ENCODE measurements around the gene WDR46. TPM values are rescaled to one million over a fixed set of nuclear protein-coding genes. Genes with fewer than 3 reads are reported as not detected.

The WDR46 gene
- total and polyA plus RNA-seq, 2 of the 8 experiments (the other 6 are each of a cell fraction or from before 2014, with no cell fraction given): 69.7 to 91.0 TPM

GRCh38 chr6:33278810-33279209 lies 10.2 kb downstream of the WDR46 start:
- Histone ChIP-seq H3K9ac (replicated peaks in 1 of 4; ENCODE audit: extremely low read depth in 1 of 4, low read depth in 3 of 4, low read length in 3 of 4) (no peak overlapping the region), H4K8ac (ENCODE audit: extremely low read depth, insufficient read depth, low read length) (no peak overlapping the region), H2BK12ac (ENCODE audit: low read depth, low read length) (no peak overlapping the region), H2BK20ac (ENCODE audit: low read length) (no peak overlapping the region), H4K20me1 (replicated peaks in 1 of 2; ENCODE audit: control insufficient read depth in 1 of 2, insufficient read depth in 2 of 2, low read length in 2 of 2) (peaks cover 13 to 14% of the 10 kb centered on the region in 2 experiments), H2BK5ac (ENCODE audit: low read depth, low read length) (no peak overlapping the region), H3K4me3 (ENCODE audit: extremely low read depth in 1 of 4, insufficient read depth in 2 of 4, low read depth in 3 of 4, low read length in 4 of 4) (no peak overlapping the region), H3K4me1 (replicated peaks in 1 of 4; ENCODE audit: control insufficient read depth in 3 of 4, insufficient read depth in 4 of 4, low read length in 3 of 4) (peaks cover 3 to 28% (median 10%) of the 10 kb centered on the region in 4 experiments), H3K56ac (replicated peaks; ENCODE audit: insufficient read length, low read depth, low read length) (no peak overlapping the region), H3K18ac (ENCODE audit: extremely low read depth, low read length) (no peak overlapping the region), H2BK120ac (replicated peaks; ENCODE audit: low read depth, low read length) (no peak overlapping the region), H3K23me2 (ENCODE audit: low read depth, low read length) (peaks cover 14% of the 10 kb centered on the region), H3K9me3 (ENCODE audit: insufficient read depth in 2 of 2, low read depth in 1 of 2, low read length in 1 of 2) (no peaks in the 10 kb centered on the region), H3K14ac (ENCODE audit: insufficient read length) (no peak overlapping the region), H2BK15ac (ENCODE audit: low read length) (no peak overlapping the region), H3K27ac (ENCODE audit: low read depth, low read length) (no peak overlapping the region), H3K4ac (replicated peaks; ENCODE audit: insufficient read length, low read depth, low read length) (no peak overlapping the region), H4K91ac (replicated peaks; ENCODE audit: insufficient read length, low read length) (no peak overlapping the region), H3K27me3 (replicated peaks in 1 of 4; ENCODE audit: control insufficient read depth in 3 of 4, extremely low read depth in 1 of 4, insufficient read depth in 3 of 4, low read length in 3 of 4) (no peaks in the 10 kb centered on the region), H3K36me3 (ENCODE audit: control insufficient read depth in 2 of 4, insufficient read depth in 4 of 4, low read length in 3 of 4) (peaks cover 12 to 38% (median 31%) of the 10 kb centered on the region in 4 experiments; a peak in 7 of 8 replicates), H3K79me2 (ENCODE audit: control insufficient read depth in 1 of 2, insufficient read depth in 2 of 2, low read length in 2 of 2) (peaks cover 9 to 16% of the 10 kb centered on the region in 2 experiments), H3K23ac (ENCODE audit: insufficient read length) (no peak overlapping the region), H4K5ac (ENCODE audit: insufficient read length, low read depth, low read length) (no peak overlapping the region), H3K79me1 (ENCODE audit: low read depth, low read length) (0 out of 2 replicates have a peak, but pooled peaks cover 4% of the 10 kb centered on the region), H2AFZ (ENCODE audit: low read length) (no peak overlapping the region), H2AK5ac (ENCODE audit: low read depth, low read length) (no peak overlapping the region), H3K4me2 (ENCODE audit: insufficient read depth in 1 of 2, low read depth in 2 of 2, low read length in 2 of 2) (no peak overlapping the region; a peak in 1 of 4 replicates)
- WGBS, 2 experiments (ENCODE audit: extremely low coverage in 1 of 2, insufficient coverage in 1 of 2, insufficient read length in 1 of 2, insufficient replicate concordance in 2 of 2, low coverage in 1 of 2, low lambda C conversion rate in 2 of 2, missing lambda C conversion rate in 1 of 2): 87% methylated on average over 3 of the region's 3 CpGs; no CpG with 5 or more reads in 1 of the 2 experiments
- FAIRE-seq (no peak), DNase-seq (ENCODE audit: low read depth in 1 of 2, low spot score in 2 of 2) (no peak)
- CTCF ChIA-PET (ENCODE audit: partially characterized antibody): interaction anchor here (0.9 to 8.0 kb wide), 10 partner anchors 8 to 169 kb away, joined by 3 to 81 read pairs (median 8); partner anchors contain the start of genes PFDN6, RGL2, RPS18 and TAPBP
- POLR2A ChIA-PET (ENCODE audit: partially characterized antibody): interaction anchor here (1.7 to 12.0 kb wide), 8 partner anchors 10 to 310 kb away, joined by 4 to 337 read pairs (median 12); partner anchors contain the start of genes BRD2, PFDN6, RGL2 and WDR46
- TF ChIP-seq SP2 (IDR thresholded peaks at IDR 0.05; ENCODE audit: low read length) (no peak), CTCF (IDR thresholded peaks at IDR 0.05; ENCODE audit: control extremely low read depth in 1 of 3, insufficient read depth in 1 of 3, low read depth in 1 of 3, low read length in 3 of 3) (no peak), E2F6 (IDR thresholded peaks at IDR 0.05) (no peak), ATF3 (IDR thresholded peaks at IDR 0.05; ENCODE audit: insufficient read depth, low read depth, low read length) (no peak), EGR1 (IDR thresholded peaks at IDR 0.05; ENCODE audit: borderline replicate concordance, low read depth, low read length) (no peak), EZH2 (IDR thresholded peaks at IDR 0.05; ENCODE audit: low read depth, low read length, severe bottlenecking) (no peak), SIRT6 (IDR thresholded peaks at IDR 0.05; ENCODE audit: low read length) (no peak), YY1 (IDR thresholded peaks at IDR 0.05; ENCODE audit: low read depth, low read length) (no peak), JUND (IDR thresholded peaks at IDR 0.05; ENCODE audit: low read length) (no peak), CTBP2 (IDR thresholded peaks at IDR 0.05; ENCODE audit: borderline replicate concordance, insufficient read depth, insufficient read length, low read length) (no peak)
